Measurements from ENCODE around the gene ALMS1.
"Not testable (repeated sequence)": the region's sequence is repeated elsewhere in the genome, so short reads cannot be mapped to it uniquely, and the experiment has no call there.

Gene ALMS1

DNA sequence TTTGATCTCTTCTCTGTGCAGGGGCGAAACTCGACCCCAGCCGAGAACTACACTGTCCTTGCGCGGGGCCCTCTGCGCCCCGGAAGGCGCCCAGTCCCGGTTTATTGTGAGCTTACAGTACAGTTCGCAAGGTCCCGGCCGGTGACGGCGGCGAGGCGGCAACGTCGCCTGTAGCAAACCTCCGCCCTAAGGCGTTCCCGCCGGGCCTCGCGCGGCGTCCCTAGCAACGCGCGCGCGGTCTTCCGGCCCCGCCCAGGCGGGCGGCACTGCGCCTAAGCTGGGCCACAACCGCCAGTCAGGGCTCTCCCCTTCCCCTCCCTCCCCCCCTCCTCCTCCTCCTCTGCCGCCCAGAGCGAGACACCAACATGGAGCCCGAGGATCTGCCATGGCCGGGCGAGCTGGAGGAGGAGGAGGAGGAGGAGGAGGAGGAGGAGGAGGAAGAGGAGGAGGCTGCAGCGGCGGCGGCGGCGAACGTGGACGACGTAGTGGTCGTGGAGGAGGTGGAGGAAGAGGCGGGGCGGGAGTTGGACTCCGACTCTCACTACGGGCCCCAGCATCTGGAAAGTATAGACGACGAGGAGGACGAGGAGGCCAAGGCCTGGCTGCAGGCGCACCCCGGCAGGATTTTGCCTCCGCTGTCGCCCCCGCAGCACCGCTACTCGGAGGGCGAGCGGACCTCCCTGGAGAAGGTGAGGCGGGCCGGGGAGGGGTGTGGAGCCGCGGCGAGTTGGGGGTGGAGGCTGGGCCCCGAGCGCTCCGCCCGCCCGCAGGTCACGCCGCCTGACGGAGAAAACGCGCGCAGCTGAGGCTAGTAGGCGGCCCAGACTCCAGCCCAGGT lies at the start of gene ALMS1:
Gene ALMS1 (plus strand): TSS at position 333 of the 838 bp plus-strand sequence. CDS start 33 bp downstream, at position 366.
- DNase-seq (ENCODE audit: low read depth): peak; percentile 44

- DNase-seq (ENCODE audit: low read depth): no peak
Observed at GRCh38 chr2:73337828-73338227, 47.8 kb upstream of the ALMS1 start.

DNA sequence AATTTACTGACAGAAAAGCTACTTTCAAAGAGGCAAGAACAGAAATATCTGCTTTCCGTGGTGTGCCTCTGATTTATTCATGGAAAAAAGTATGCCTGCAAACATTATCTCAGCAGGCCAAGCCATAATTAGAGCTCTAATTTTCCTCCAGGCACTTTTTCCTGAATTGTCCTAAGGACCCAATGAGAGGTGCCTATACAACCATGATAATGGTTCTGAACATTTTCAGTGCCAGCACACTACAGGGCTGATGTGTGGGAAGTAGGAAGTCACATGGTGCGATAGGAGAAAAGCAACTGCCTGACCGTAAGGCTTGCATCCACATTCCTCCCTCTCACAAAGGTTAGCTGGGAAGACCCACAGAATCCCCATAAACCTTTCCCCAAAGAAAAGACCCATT lies 46.4 kb upstream of the ALMS1 start:
- DNase-seq (ENCODE audit: low read depth): no peak

DNA sequence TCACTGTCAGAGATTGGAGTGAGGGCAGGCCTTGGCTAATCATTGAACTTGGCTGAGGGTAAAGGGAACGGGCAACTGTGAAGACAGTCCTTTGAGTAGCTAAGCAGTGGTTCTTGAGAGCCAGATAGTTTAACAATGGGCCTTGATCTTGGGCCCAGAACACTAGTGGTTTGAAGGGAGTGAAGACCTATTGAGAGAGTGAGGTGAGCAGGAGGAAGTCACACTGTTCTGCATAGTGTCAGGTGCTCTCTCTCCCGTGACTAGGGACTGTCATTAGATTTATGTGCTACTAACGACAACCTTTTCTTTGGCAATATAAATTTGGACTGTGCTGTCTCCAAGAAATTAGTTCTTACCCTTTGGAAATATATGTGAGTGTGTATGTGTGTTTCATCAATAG lies 44.6 kb upstream of the ALMS1 start:
- no peak for DNase-seq (ENCODE audit: low read depth)

GRCh38 chr2:73343992-73344391 lies 41.6 kb upstream of the ALMS1 start:
- DNase-seq (ENCODE audit: low read depth): no peak

DNA sequence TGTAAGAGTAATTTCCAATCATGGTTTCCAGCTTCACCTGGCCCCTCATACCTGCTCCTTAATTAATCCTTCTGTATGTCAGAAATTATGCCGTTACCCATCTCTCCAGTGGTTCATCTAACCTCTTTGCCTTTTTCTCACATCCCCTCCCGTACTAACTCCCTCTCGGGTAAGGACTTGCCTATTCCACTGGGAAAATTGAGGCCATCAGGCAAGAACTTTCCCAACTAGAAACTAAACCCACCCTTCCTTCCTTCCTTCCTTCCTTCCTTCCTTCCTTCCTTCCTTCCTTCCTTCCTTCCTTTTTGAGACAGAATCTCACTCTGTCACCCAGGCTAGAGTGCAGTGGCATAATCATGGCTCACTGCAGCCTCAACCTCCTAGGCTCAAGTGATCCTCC lies 40.9 kb upstream of the ALMS1 start:
- not testable (repeated sequence) for DNase-seq (ENCODE audit: low read depth)

GRCh38 chr2:73350035-73350691 lies 35.5 kb upstream of the ALMS1 start:
- no peak for DNase-seq (ENCODE audit: low read depth)

- no peak for DNase-seq (ENCODE audit: low read depth)
Observed at GRCh38 chr2:73356097-73356496, 29.5 kb upstream of the ALMS1 start.

DNA sequence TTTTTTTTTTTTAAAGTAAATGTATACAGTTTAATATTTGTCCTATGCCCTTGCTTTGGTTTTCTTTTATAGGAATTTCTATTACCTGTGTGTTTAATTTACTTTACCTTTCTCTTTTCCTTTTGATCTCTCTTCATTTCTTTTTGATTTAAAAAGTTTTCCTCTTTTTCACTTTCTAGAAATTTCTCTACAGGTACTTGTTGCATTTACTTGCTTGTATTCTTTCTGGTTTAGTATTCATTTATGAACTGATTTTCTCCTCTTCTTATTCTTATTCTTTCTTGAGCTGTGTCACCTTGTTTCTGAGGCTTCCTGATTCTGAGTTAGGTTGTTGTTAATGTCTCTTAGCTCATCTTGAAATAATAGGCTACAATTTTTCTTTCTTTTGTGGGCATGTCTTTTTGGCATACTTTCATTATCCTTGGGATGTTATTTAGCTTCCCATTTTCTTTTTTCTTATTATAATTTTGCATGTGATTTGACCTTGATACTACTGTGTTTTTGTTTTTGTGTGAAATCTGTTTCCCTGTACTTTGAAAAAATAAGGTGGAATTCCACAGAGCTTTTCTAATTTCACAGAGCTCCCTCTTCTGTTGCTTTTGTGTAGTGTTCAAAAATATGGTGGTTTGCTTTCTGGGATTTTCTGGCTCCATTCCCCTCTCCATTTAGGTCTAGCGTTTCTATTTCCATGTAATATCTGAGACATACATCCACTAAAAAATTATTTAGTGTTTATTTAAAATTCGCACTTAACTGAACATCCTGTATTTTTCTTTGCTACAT lies 25.5 kb upstream of the ALMS1 start:
- DNase-seq (ENCODE audit: low read depth): no peak

DNA sequence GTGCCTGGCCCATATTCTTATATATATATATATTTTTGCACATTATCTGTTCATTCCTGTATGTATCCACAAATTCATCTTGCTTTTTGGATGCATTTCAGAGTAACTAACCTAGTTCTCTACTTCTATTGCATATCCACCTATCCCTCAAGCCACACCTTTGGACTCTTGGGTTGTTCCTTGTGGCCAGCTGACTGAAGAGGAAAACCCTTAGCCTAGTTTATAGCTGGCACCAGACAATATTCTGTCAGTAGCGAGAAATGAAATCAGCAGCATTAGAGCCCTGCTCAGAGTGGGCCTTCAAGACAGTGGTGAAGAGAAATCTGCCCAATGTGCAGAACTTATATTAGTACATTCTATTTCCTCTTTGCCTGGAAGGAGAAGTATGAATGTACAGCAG lies 19.6 kb upstream of the ALMS1 start:
- DNase-seq (ENCODE audit: low read depth): no peak

DNA sequence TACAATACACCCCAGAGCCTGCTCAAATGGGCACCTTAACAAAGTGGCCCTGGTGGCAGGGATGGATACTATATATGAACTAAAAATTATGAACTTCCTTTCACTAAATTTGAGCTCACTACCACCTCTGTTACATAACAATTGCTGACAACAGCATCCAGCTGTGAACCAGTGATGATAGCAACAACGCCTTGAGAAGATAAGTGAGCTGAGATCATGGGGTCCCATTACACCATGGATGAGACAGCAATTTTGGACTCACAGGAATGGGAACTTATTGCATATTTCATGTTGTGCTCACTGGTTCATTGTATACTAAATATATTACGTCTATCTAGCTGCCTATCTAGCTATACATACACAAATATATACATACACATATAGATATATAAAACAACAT lies 16.9 kb upstream of the ALMS1 start:
- DNase-seq (ENCODE audit: low read depth): no peak

DNA sequence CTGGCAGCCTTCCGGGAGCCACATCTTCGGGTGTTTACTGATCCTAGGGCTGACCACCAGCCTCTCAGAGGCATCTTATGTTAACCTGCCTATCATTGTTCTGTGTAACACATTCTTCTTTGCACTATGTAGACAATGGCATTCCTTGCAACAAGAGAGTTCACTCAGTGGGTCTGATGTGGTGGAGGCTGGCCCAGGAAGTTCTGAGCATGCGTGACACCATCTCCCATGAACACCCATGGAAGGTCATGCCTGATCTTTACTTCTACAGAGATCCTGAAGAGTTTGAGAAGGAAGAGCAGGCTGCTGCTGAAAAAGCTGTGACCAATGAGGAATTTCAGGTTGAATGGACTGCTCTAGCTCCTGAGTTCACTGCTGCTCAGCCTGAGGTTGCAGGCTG lies 15.3 kb upstream of the ALMS1 start:
- DNase-seq (ENCODE audit: low read depth): no peak

GRCh38 chr2:73373344-73373743 lies 12.3 kb upstream of the ALMS1 start:
- DNase-seq (ENCODE audit: low read depth): no peak

- no peak for DNase-seq (ENCODE audit: low read depth)
Observed at GRCh38 chr2:73374269-73374668, 11.4 kb upstream of the ALMS1 start.

DNA sequence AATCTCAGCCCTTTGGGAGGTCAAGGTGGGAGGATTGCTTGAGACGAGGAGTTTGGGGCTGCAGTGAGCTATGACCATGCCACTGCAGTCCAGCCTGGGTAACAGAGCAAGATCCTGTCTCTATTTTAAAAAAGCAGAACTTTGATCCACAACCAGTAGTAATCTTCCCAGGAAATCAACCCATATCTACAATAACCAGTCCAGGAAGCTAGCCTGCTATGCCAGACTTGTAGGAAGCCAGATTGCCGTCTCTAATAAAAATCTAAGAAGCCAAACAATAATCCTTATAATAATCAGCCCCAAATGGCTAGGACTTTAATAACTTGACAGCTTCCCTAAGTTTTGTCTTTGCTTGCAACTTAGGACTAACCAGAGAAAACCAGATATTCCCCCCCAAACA lies 9.0 kb upstream of the ALMS1 start:
- DNase-seq (ENCODE audit: low read depth): no peak

GRCh38 chr2:73383036-73383435 lies 2.6 kb upstream of the ALMS1 start:
- no peak for DNase-seq (ENCODE audit: low read depth)

DNA sequence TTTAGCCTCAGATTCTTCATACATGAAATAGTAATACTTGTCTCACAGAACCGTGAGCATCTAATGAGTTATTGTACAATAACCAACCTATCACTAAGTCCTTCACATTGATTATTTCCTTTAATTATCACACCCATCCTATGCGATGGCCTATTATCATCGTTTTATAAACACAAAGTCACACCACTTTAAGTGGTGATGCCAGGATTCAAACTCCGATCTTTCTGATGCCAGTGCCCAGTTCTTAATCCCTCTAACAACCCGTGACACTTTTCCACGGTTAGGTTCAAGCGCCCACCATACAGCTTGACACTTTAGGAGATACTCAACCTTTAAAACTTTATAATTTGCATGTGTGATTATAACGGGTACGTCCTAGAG lies 523 bp upstream of the ALMS1 start:
- DNase-seq (ENCODE audit: low read depth): no peak

- DNase-seq (ENCODE audit: low read depth): no peak
Observed at GRCh38 chr2:73386342-73386868, 769 bp downstream of the ALMS1 start.

- DNase-seq (ENCODE audit: low read depth): no peak
Observed at GRCh38 chr2:73386894-73387636, 1.4 kb downstream of the ALMS1 start.

- DNase-seq (ENCODE audit: low read depth): no peak
Observed at GRCh38 chr2:73402386-73403103, 16.9 kb downstream of the ALMS1 start.

DNA sequence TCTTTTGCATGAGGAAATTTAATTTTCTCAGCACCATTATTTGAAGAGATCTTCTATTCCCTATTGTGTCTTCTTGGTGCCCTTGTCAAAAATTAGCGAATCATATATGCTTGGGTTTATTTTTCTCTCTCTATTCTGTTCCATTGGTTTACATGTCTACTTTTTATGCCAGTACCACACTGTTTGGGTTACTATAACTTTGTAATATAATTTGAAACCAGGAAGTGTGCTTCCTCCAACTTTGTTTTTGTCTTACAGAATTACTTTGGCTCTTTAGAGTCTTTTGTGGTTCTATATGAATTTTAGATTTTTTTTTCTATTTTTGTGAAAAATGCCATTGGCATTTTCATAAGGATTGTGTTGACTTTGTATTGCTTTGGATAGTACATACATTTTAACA lies 17.6 kb downstream of the ALMS1 start:
- DNase-seq (ENCODE audit: low read depth): no peak

Data from GM04503 (cell line).